HG03108 (cell line): ENCODE data around the gene OLFM1.

Source experiments
- ATAC-seq: cut with Tn5 transposase; IDR thresholded peaks from one replicate; pipeline ENCODE4 v1.9.1; 2021; ENCODE audit warnings: moderate library complexity; ENCODE audit not compliant: unreplicated experiment

The OLFM1 gene

DNA sequence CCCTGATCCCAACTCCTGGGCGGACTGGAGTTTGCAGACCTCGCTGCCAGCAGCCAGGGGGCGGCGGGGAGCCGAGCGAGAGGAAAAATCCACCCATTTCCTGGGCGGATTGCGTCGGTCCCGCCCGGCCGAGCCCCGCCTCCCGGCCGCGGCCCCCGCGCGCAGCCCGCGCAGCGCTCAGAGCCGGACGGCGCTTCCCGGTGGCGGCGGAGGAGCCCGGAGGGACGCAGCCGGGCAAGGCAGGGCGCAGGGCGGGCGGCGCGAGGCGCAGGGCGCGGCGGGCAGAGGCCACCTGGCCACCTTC is at the start of gene OLFM1:
Gene OLFM1 (plus strand): TSS at position 180 of the 304 bp plus-strand sequence. CDS start 322 bp downstream, outside the sequence.
- ATAC-seq: no peak

DNA sequence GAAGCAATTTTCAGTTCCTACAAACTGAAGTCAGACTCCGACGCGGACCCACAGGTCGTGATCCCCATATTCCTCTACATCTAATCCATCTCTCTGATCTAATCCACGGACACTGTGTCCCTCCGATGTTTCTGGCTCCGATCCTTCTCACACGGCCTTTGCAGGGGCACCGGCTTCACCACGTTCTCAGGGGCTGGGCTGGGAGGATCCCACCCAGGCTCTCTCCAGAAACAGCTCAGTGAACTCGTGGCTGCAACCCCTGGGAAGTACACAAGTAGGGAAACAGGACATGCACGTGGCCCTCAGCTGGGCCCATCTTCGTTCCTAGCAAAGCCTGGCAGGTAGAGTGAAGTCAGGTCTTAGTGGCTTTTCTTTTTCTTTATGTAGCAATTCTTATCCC is 49.1 kb upstream of the OLFM1 start:
- ATAC-seq: no peak

DNA sequence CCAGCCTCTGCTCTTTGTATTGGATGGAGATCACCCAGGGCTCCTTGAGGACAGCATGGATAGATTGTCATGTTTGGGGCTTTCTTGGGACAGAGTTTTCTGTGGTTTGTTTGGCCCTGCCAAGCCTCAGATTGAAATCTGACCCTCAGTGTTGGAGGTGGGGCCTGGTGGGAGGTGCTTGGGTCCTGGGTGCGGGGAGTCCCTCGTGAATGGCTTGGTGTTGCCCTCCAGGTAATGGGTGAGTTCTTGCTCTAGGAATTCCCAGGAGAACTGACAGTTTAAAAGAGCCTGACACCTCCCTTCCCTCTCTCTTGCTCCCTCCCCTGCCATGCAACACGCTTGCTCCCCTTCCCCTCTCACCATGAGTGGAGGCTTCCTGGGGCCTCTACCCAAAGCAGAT is 48.6 kb upstream of the OLFM1 start:
- no peak for ATAC-seq

DNA sequence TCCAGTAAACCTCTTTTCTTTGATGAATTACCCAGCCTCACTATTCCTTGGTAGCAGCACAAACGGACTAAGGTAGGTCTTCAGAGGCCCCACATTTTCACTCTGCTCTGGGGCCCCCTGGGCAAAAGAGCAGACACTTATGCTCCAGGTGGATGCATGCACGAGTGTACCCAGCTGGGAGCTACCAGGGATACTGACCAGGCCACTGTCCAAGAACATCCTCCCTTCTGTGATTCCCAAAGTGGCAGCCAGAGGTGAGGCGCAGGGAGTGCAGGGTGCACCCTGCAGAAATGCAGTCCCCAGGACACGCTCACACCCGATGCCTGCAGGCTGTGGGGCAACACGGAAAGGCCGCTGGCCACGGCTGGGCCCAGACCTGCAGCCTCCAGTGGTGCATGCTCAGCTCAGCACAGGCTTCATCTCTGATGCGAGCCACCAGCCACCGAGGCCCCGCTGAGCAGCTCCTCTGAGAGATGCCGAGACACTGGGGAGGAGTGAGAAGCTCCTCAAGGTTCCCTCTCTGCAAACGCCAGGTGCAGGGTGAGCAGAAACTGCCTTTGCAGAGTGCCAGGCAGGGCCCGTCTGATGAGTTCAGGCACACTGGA is 48.1 kb upstream of the OLFM1 start:
- ATAC-seq: no peak

DNA sequence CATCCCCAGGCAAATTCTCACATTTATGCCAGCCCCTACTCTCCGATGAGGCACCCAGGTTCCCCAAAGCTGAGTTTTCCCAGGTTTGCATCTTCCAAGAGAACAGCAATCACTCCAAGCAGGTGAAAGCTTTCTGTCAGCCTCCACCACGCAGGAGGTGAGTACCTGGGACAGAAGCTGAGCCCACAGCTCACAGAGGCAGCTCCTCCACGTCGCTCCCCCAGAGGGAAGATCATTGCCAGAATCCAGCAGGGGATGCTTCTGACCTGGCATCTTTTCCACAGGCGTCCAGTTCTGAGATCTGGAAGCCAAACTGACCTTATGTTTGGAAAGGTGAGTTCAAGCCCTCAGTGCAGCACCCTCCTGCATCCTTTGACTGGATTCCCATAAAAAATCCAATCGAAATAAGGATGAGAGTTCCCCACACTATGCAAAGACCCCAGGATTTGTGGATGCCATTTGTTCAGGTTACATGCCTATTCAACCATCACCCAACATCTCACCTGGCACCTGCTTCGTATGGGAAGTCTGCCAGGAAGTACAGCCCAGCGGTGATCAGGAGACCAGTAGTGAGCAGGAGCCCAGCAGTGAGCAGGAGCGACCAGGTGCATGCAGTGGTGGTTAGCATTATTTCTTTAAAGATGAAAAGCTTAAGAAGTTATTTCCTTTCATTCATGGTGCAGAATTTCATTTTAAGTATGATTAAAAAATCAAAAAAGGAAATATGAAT is 47.4 kb upstream of the OLFM1 start:
- ATAC-seq: no peak

DNA sequence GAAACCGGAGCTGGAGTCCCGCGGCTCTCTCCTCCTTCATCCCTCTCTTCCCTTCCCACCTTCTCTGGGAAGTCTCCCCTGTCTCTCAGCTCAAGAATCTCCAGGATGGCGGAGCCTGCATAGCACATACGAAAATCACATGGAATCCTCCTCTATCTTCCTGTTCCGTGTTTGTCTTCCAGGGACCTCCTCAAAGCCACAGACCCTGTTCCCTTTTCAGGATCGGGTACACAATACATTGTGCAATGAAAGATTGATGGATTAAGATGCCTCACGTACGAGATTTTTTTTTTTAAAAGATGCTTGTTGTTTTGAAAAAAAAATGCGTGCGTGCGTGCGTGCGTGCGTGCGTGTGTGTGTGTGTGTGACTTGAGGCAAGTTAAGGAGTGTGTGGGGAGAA is 46.6 kb upstream of the OLFM1 start:
- ATAC-seq: no peak

DNA sequence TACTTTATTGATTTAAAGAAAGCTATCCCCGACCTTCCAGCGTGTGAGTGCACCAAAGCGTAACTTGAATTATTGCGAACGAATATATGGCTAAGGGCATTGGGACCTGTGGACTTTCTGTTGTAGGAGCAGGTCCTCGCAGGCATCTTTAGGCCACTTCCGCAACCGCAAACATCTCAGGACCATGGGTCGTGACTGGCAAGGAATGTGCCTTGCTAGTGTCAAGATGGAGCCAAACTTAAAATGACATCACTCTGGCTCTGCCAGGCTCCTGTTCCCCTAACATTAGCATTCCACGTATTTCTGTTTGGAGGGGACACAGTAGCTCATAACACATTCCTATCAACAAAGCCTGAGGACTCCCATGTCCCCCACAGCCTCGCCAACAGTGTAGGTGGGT is 44.1 kb upstream of the OLFM1 start:
- ATAC-seq: no peak

DNA sequence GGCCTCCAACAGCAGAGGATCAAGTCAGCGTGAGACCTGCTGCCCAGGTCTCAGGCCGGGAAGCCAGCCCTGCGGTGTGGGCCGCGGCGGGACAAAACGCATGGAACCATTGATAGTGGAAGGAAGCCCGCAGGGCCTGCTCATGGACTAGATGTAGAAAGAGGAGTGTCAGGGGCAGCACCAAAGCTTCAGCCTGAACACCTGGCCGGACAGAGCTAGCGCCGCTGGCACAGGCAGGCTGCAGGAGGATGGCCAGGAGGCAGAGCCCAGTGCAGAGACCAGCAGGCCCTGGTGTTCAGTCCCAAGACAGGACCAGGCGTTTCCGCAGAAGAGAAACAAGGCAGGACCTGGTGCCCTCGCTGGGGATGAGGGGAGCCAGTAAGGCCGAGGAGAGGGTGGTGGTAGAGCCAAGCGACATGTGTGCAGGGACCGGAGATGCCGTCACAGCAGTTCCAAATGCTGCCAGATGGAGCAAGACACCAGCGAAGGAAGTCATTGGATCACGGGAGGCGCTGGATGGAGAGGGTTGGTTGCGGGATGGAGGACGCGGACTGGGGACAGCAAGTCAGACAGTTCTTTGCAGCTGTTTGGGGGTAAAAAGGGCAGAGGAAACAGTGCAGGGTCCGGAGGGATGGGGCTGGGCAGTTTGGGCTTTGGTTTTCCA is 42.1 kb upstream of the OLFM1 start:
- ATAC-seq: no peak

DNA sequence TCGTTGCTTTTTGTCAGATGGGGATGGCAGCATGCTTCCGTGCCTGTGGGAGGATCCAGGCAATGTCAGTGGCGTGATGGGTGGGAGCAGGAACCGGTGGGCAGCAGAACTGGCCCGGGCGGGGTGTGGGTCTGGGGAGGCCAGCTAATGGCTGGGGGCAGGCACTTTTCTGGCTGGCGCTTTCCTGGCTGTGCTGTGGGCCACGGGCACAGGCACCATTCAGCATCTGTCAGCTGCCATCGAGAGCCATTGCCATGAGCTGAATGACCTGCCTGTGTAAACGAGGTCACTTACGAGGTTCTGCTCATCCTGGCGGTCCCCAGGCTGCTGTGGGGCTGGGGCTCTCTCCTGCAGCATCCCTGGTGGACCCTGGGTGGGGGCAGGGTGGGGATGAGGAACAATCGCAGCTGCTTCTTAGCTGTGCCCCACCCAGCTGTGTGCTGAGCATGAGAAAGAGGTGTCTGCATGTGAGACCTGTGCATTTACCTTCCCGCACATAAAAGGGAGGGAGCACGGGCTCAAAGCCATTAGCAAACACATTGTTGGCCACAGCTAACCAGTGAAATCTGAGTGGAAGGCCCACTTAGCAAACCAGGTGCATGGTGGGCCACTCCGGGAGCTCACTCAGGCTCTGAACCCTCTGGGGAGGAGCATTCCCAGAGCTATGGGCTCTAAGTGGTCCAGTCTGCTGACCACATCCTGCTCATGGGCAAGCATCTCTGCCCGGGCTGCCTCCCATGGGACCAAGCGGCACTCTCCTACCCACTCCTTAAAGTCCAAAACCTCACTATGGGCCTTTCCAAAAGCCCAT is 41.3 kb upstream of the OLFM1 start:
- ATAC-seq: no peak

DNA sequence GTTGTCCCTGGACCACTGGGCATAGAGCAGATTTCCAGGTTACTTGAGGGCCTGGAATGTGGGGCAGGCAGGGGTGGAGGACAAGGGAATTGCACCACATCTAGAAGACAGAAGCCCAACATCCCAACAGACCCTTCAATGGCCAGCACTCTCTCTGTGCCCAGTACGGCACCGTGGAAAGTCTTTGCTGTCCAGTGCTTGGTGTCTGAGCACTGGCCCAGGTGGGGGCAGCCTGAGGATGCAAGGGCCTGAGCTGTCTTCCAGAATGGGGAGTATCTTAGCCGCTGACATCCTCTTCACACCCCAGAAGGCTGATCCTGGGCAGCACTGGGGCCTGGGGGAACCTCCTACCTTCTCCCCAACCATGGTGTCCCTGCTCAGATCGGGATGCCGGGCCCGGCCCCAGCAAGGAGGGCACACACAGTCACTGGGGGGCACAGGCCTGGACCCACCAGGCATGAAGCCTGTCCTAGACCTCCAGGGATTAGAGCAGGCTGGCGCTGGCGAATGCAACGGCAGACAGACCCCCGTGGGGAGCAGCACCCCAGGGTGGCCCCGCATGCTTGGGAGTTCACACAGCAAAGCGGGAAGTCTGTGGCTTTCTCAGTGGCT is 40.6 kb upstream of the OLFM1 start:
- no peak for ATAC-seq

DNA sequence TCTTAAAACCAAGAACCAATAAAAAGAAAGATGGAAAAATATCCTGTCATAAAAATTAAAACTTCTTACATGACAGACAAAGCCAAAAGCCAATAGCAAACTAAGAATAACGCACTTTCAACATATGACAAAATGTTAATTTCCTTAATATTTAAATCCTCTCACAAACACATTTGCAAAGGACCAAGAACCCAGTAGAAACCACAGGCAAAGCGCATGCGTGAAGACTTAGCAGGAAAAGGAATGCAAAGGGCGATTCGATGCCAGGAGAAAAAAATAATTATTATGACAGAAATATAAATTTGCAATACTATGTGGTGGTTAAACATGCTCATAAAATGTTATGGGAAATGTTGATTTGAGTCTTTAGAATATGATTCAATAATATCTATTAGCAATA is 39.9 kb upstream of the OLFM1 start:
- no peak for ATAC-seq

DNA sequence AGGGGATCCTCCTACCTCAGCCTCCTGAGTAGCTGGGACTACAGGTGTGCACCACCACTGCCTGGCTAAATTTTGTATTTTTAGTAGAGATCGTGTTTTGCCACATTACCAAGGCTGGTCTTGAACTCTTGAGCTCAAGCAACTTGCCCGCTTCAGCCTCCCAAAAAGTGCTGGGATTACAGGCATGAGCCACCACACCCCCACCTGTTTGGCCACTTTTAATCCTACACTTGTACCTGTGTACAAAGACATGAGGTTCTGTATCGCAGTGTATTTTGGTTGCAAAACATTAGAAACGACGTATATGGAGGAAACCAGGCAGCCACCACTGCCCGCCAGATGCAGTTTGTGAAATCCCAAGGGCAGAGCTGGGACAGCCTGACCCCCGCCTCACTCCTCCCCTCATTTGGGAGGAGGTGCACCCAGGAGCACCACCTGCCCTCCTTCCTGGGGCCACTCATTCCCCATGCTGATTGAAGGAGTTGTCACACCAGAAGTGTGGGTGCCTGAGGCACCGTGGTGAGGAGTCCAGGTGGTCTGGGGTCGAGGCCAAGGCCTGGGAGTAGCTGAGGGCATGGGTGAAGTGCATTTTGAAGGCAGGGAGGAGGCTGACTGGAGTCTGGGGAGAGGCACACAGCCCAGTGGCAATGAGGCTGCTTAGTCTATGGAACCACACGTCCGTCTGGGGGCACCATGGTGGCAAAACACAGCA is 39.3 kb upstream of the OLFM1 start:
- no peak for ATAC-seq

DNA sequence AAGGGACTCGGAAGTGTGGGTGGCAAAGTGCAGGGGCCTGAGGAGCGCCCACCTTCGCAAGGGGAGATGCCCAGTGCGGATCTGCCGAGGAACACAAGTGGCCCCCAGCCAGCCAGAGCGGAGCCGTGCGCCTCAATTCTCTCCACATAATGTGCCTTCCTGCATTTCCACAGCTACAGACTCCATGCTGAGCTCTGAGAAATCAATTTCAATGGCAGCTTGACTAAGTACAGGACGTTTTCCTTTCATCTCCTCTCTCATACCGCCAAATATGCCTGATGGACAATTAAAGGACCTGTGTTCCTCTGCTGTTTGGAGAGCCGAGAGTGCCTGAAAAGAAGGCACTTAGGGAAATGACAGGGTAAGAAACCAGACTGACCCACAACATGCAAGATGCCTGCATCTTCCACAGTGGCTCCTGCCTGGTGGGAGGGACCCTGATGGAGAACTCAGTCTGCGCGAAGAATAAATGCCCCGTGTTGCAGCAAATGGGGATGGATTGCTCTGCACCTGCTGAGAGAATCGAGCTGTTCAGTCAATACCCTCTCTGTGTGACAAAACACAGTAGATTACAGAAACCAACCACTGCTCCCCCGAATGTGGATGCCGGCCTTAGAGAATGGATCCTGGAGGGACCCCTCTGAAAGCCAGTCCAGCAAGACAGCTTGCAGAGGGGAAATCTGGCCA is 38.6 kb upstream of the OLFM1 start:
- no peak for ATAC-seq

DNA sequence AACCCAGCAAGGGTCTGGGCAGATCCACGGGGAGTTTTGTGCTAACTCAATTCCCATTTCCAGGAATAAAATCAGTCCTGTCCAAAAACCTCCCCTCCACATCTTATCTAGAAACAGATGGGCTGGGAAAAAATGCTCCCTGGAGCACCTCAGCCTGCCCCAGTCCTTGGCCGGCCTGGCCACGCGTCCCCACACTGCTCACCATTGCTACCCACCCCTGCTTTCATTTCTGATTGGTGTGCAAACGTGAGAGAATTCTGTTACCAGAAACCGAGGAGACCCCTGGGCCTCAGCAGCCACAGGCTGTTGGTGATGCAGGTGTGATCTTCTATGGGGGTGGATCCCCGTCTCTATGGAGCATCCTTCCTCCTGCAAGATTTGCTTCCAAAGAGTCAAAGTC is 38.0 kb upstream of the OLFM1 start:
- no peak for ATAC-seq

DNA sequence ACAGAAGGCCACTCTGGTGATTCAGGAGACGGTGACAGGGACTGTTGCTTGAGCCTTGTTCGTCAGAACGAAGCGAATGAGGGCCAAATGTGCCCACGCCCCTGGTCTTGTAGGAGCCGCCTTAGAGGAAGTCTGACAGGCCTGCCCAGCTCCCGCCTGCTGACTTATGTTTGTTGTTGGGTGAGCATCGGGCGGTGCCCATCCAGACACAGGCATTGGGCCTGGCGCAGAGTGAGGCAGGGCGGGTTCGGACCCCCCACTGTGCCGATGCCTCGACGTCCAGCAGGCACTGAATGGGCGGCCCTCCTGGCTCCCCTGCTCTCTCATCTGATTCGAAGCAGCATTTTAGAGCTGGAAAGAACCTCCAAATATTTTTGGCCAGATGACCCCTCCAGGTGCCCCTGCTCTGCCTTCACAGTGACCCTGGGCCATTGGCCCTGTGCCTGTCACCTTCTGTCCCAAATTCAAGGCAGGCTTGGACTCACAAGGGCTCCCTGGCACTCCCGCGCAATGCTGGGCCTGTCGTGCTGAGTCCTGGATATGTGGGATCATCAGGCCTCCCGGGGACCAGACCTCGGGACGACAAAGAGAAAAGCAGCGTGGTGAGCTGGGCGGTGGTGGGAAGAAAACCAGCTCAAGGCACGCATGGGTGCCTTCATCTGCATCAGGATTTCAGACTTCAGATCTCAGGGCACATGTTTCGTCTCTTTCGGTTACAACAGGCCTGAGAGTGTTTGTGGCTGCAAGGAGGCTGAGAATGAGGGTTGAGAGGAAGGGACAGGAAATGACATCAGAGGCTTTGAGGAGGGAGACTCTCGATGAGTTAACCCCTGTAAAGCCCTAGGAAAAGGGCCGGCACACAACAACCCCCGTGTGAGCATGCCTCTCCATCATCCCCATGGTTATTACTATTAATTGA is 37.1 kb upstream of the OLFM1 start:
- ATAC-seq: no peak

DNA sequence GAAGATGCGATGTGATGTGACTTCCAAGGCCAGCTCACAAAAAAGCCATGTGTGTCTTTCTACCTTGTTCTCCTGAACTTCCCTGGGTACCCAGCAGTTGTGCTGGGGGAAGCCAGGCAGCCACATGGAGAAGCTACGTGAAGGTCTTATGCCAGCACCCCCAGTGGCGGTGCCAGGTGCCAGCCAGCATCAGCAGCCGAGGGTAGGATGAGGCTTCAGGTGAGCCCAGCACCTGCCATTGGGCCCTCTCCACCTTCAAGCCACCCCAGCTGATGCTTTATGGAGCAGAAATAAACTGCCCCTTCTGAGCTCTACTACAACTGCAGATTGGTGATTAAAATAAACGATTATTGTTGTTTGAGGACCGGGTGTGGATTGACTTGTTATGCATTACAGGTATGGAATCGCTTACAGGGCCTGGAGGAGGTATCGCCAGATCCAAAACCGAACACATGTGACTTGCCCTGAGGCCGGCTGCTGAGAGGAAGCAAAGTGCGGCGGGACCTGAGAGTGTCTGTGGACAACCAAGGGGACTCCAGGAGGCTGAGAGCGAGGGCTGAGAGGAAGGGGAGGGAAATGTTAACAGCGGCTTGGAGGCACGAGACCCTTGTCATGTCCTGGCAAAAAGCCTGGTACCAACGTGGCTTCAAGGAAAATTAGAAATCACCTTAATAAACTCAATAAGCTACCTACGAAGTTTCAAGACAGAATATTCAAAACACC is 36.0 kb upstream of the OLFM1 start:
- ATAC-seq: no peak

DNA sequence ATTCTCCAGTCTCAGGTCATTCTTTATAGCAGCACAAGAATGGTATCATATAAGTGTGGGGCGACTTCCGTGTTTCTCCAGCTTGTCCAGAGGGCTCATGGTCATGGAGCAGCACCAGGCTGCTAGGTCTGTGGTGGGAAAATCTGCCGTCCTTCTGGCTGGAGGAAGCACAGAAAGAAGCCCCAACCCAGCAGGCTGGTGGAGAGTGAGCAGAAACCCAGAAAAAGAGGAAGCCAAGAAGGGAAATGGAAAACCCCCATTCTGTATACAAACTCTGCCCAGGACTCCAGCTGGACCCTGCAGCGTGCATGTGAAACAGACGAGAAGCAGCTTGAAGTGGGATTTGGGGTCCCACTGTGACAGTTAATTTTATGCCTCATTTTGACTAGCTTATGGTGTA is 34.3 kb upstream of the OLFM1 start:
- ATAC-seq: no peak

DNA sequence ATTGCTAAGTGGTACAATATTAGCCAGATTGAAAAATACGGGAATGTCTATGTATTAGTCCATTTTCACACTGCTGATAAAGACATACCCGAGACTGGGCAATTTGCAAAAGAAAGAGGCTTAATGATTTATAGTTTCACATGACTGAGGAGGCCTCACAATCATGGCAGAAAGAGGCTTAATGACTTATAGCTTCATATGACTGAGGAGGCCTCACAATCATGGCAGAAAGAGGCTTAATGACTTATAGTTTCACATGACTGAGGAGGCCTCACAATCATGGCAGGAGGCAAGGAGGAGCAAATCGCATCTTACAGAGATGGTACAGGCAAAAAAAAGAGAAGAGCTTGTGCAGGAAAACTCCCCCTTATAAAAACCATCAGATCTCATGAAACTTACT is 32.3 kb upstream of the OLFM1 start:
- ATAC-seq: no peak
